ENCODE results near the gene NMNAT2. TPM values are rescaled to one million over a fixed set of nuclear protein-coding genes. Genes with fewer than 3 reads are reported as not detected.

Gene NMNAT2
- total RNA-seq, 1 experiment from 2014 or later = 8.8 TPM

DNA sequence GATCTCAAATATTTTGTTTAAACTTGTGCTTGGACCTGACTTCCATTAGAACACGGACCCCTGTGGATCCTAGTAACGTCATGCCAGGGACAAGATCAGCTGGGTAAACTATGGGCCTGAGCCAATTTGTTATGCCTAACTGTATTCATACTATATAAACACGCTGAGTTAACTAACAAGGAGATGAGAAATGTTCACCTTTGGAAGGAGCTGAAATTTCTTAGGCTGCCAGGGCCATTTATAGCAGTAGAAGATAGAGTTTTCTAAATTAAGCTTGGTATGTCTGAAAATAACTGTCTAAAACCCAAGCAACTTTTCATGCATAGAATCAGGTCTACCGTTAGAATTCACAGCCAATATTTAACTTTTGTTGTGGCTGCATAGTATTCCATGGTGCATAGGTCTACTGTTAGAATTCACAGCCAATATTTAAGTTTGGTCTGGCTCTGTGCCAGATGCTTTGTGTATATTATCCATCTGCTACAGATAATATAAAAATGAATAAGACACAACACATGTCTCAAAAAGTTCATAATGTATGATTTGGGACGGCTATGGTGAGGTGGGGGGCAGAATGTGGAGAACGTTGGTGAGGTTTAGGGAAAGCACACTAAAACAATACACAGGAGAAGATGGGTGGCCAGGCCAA lies 61.5 kb downstream of the NMNAT2 start:
- TF ChIP-seq ZNF396 (CRISPR knock-in tag; IDR thresholded peaks at IDR 0.05; ENCODE audit: borderline replicate concordance) = no peak
- TF ChIP-seq PRRX2 (CRISPR knock-in tag; IDR thresholded peaks at IDR 0.05) = no peak
- TF ChIP-seq SOX15 (CRISPR knock-in tag; IDR thresholded peaks at IDR 0.05) = no peak
- no peak for TF ChIP-seq NFE2L1 (CRISPR knock-in tag; IDR thresholded peaks at IDR 0.05)
- TF ChIP-seq ZNF121 (CRISPR knock-in tag; IDR thresholded peaks at IDR 0.05) = no peak
- TF ChIP-seq E2F5 (CRISPR knock-in tag; IDR thresholded peaks at IDR 0.05) = no peak
- TF ChIP-seq ZNF138 (CRISPR knock-in tag; conservative IDR thresholded peaks at IDR 0.05) = no peak
- TF ChIP-seq KAT7 (CRISPR knock-in tag; IDR thresholded peaks at IDR 0.05; ENCODE audit: borderline replicate concordance) = no peak
- Mint-ChIP-seq H3K27ac (no peak overlapping the region), H3K9me3 (peaks cover 13% of the 10 kb centered on the region), H3K27me3 (ENCODE audit: low read depth) (no peaks in the 10 kb centered on the region), H3K4me3 (no peak overlapping the region), H3K36me3 (no peaks in the 10 kb centered on the region), H3K4me1 (peaks cover 22% of the 10 kb centered on the region)
- ChIA-PET POLR2A (no interaction called here), CTCF (interaction anchor here (1.0 kb wide), 1 partner anchor 15 kb away, joined by 3 read pairs; no protein-coding TSS in a partner anchor)
- DNase-seq (ENCODE audit: low spot score) (no peak), ATAC-seq (no peak)

DNA sequence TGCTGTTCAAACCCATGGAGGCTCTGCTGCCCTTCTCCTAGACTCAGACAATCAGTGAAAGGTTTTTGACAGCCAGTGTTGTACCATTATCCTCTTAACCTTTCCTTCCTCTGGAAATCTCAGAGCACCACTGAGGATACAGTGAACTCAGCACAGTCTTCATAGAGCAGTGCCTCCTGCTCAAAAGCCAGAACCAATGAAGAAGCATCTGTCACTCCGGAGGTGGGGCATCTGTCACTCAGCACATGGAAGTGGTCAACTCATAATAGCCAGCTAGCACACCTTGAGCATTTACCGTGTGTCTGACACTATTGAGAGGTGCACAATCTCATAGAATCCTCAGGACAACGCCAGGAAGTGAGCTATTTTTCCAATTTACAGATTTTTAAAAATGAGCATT lies 62.4 kb downstream of the NMNAT2 start:
- H3K4me1 Mint-ChIP-seq = peaks cover 18% of the 10 kb centered on the region
- H3K27ac Mint-ChIP-seq = no peak overlapping the region
- H3K9me3 Mint-ChIP-seq = peaks cover 13% of the 10 kb centered on the region
- DNase-seq (ENCODE audit: low spot score) (no peak), ATAC-seq (no peak)
- H3K36me3 Mint-ChIP-seq = no peaks in the 10 kb centered on the region
- ChIA-PET CTCF (interaction anchor here (1.0 kb wide), 1 partner anchor 16 kb away, joined by 3 read pairs; no protein-coding TSS in a partner anchor), POLR2A (no interaction called here)
- H3K4me3 Mint-ChIP-seq = no peak overlapping the region
- H3K27me3 Mint-ChIP-seq (ENCODE audit: low read depth) = no peaks in the 10 kb centered on the region
- TF ChIP-seq ZNF121 (CRISPR knock-in tag; IDR thresholded peaks at IDR 0.05) (no peak), AR (CRISPR knock-in tag; IDR thresholded peaks at IDR 0.05) (no peak), RELA (CRISPR knock-in tag; IDR thresholded peaks at IDR 0.05; ENCODE audit: borderline replicate concordance) (no peak), ATF6 (CRISPR knock-in tag; IDR thresholded peaks at IDR 0.05) (no peak), FOXP4 (CRISPR knock-in tag; IDR thresholded peaks at IDR 0.05) (no peak), RORB (CRISPR knock-in tag; IDR thresholded peaks at IDR 0.05) (no peak), ZMAT4 (CRISPR knock-in tag; IDR thresholded peaks at IDR 0.05) (no peak), ZNF138 (CRISPR knock-in tag; conservative IDR thresholded peaks at IDR 0.05) (no peak), FOXP1 (CRISPR knock-in tag; IDR thresholded peaks at IDR 0.05; ENCODE audit: borderline replicate concordance) (no peak), TEAD1 (CRISPR knock-in tag; IDR thresholded peaks at IDR 0.05) (no peak), CREB1 (CRISPR knock-in tag; IDR thresholded peaks at IDR 0.05) (no peak), NFYB (CRISPR knock-in tag; conservative IDR thresholded peaks at IDR 0.05; ENCODE audit: low read depth) (no peak), NR3C1 (CRISPR knock-in tag; conservative IDR thresholded peaks at IDR 0.05; ENCODE audit: low read depth) (no peak), IRF2 (CRISPR knock-in tag; IDR thresholded peaks at IDR 0.05; ENCODE audit: borderline replicate concordance, low read depth) (no peak)
- TF ChIP-seq, protein P1, sequence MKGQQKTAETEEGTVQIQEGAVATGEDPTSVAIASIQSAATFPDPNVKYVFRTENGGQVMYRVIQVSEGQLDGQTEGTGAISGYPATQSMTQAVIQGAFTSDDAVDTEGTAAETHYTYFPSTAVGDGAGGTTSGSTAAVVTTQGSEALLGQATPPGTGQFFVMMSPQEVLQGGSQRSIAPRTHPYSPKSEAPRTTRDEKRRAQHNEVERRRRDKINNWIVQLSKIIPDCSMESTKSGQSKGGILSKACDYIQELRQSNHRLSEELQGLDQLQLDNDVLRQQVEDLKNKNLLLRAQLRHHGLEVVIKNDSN (CRISPR knock-in tag; IDR thresholded peaks at IDR 0.05) = no peak
- TF ChIP-seq, protein P2, sequence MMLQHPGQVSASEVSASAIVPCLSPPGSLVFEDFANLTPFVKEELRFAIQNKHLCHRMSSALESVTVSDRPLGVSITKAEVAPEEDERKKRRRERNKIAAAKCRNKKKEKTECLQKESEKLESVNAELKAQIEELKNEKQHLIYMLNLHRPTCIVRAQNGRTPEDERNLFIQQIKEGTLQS (CRISPR knock-in tag; conservative IDR thresholded peaks at IDR 0.05) = no peak
